H9 (cell line): Measurements from ENCODE around the gene RAB5IF. TPM values are rescaled to one million over a fixed set of nuclear protein-coding genes. Genes with fewer than 3 reads are reported as not detected.

ENCODE experiments used
- DNase-seq: peaks from one replicate; pipeline ENCODE4 v3.0.0-alpha.2; 2017
- H2AFZ ChIP-seq: one replicate; pipeline ENCODE4 v1.6.1; 2013; ENCODE audit warnings: mild to moderate bottlenecking, low read length, control low read depth, moderate library complexity
- H2AK5ac ChIP-seq: 2 replicates; pipeline ENCODE4 v1.6.1; 2013; ENCODE audit warnings: low read length, control low read depth, mixed read lengths; ENCODE audit not compliant: insufficient read length
- H2BK120ac ChIP-seq: one replicate; pipeline ENCODE4 v1.6.1; 2013; ENCODE audit warnings: low read depth, mild to moderate bottlenecking, low read length, control low read depth, inconsistent platforms; ENCODE audit not compliant: poor library complexity, severe bottlenecking
- H2BK12ac ChIP-seq: 2 replicates; pipeline ENCODE4 v1.6.1; 2013; ENCODE audit warnings: low read length, control low read depth, mixed read lengths, low read depth; ENCODE audit not compliant: insufficient read length
- H2BK15ac ChIP-seq: 2 replicates; pipeline ENCODE4 v1.6.1; 2013; ENCODE audit warnings: low read depth, low read length, control low read depth
- H2BK20ac ChIP-seq: one replicate; pipeline ENCODE4 v1.6.1; 2013; ENCODE audit warnings: low read depth, mild to moderate bottlenecking, low read length, control low read depth, inconsistent platforms; ENCODE audit not compliant: poor library complexity, severe bottlenecking
- H2BK5ac ChIP-seq: 2 replicates; pipeline ENCODE4 v1.6.1; 2013; ENCODE audit warnings: low read length, control low read depth, mixed read lengths; ENCODE audit not compliant: insufficient read length
- H3K14ac ChIP-seq: 2 replicates; pipeline ENCODE4 v1.6.1; 2013; ENCODE audit warnings: low read length, control low read depth; ENCODE audit not compliant: insufficient read depth
- H3K18ac ChIP-seq: 2 replicates; pipeline ENCODE4 v1.6.1; 2013; ENCODE audit warnings: low read depth, mild to moderate bottlenecking, mixed read lengths, low read length, control low read depth; ENCODE audit not compliant: insufficient read length
- H3K23ac ChIP-seq: 2 replicates; pipeline ENCODE4 v1.6.1; 2013; ENCODE audit warnings: low read length, control low read depth, mixed read lengths, low read depth; ENCODE audit not compliant: insufficient read length
- H3K23me2 ChIP-seq: 2 replicates; pipeline ENCODE4 v1.6.1; 2013; ENCODE audit warnings: low read depth, mild to moderate bottlenecking, mixed read lengths, low read length, control low read depth; ENCODE audit not compliant: insufficient read length, poor library complexity, severe bottlenecking
- H3K27ac ChIP-seq: 2 replicates; pipeline ENCODE4 v1.5.1; 2013; ENCODE audit warnings: low read length, control low read depth, mixed read lengths, low read depth; ENCODE audit not compliant: insufficient read length
- H3K27me3 ChIP-seq: 2 replicates; pipeline ENCODE4 v1.6.1; 2013; ENCODE audit warnings: low read length, control low read depth, inconsistent platforms; ENCODE audit not compliant: insufficient read depth
- H3K4ac ChIP-seq: 2 replicates; pipeline ENCODE4 v1.6.1; 2013; ENCODE audit warnings: low read depth, mild to moderate bottlenecking, control low read depth, inconsistent platforms, low read length, moderate library complexity
- H3K4me1 ChIP-seq: 2 replicates; pipeline ENCODE4 v1.6.1; 2013; ENCODE audit warnings: low read length, control low read depth, inconsistent platforms; ENCODE audit not compliant: insufficient read depth
- H3K4me2 ChIP-seq: 2 replicates; pipeline ENCODE4 v1.6.1; 2013; ENCODE audit warnings: low read length, control low read depth, mixed read lengths; ENCODE audit not compliant: insufficient read length, insufficient read depth
- H3K56ac ChIP-seq: 2 replicates; pipeline ENCODE4 v1.6.1; 2013; ENCODE audit warnings: low read depth, mild to moderate bottlenecking, mixed read lengths, low read length, control low read depth; ENCODE audit not compliant: insufficient read length
- H3K79me1 ChIP-seq: 2 replicates; pipeline ENCODE4 v1.6.1; 2013; ENCODE audit warnings: low read depth, mild to moderate bottlenecking, moderate library complexity, low read length, control low read depth, inconsistent platforms; ENCODE audit not compliant: insufficient read depth, poor library complexity, severe bottlenecking
- H3K79me2 ChIP-seq: 2 replicates; pipeline ENCODE4 v1.6.1; 2013; ENCODE audit warnings: low read length, control low read depth, inconsistent platforms; ENCODE audit not compliant: insufficient read depth
- H3K9ac ChIP-seq: 2 replicates; pipeline ENCODE4 v1.6.1; 2013; ENCODE audit warnings: low read length, control low read depth, mixed read lengths; ENCODE audit not compliant: insufficient read length; ENCODE audit errors: extremely low read depth
- H3K9me3 ChIP-seq: one replicate; pipeline ENCODE4 v1.6.1; 2013; ENCODE audit warnings: low read depth, low read length, inconsistent platforms; ENCODE audit not compliant: control insufficient read depth
- H3T11ph ChIP-seq: one replicate; pipeline ENCODE4 v1.6.1; 2013; ENCODE audit warnings: mild to moderate bottlenecking, low read length, control low read depth, inconsistent platforms
- H4K20me1 ChIP-seq: one replicate; pipeline ENCODE4 v1.6.1; 2013; ENCODE audit not compliant: control insufficient read depth, insufficient read length, insufficient read depth
- H4K5ac ChIP-seq: 2 replicates; pipeline ENCODE4 v1.6.1; 2013; ENCODE audit warnings: low read depth, mild to moderate bottlenecking, mixed read lengths, low read length, control low read depth; ENCODE audit not compliant: insufficient read length
- H4K8ac ChIP-seq: replicated peaks from 2 replicates; pipeline ENCODE4 v1.6.1; 2013; ENCODE audit warnings: low read length, control low read depth, mixed read lengths, low read depth; ENCODE audit not compliant: insufficient read length
- H4K91ac ChIP-seq: 2 replicates; pipeline ENCODE4 v1.6.1; 2013; ENCODE audit warnings: low read depth, mild to moderate bottlenecking, moderate library complexity, mixed read lengths, low read length, control low read depth; ENCODE audit not compliant: insufficient read length
- H3K27ac Mint-ChIP-seq, 3 experiments: 2 replicates in 2 of 3; 3 replicates in 1 of 3; pipeline ENCODE4 v1.8.0; 2020 to 2021; ENCODE audit warnings: mixed read lengths in 3 of 3, mild to moderate bottlenecking in 1 of 3, moderate library complexity in 1 of 3
- H3K27me3 Mint-ChIP-seq: 2 replicates; pipeline ENCODE4 v1.8.0; 2021; ENCODE audit warnings: low read depth, mild to moderate bottlenecking, moderate library complexity, mixed read lengths
- H3K36me3 Mint-ChIP-seq, 3 experiments: 2 replicates in 2 of 3; 3 replicates in 1 of 3; pipeline ENCODE4 v1.8.0; 2020 to 2021; ENCODE audit warnings: low read depth in 3 of 3, mixed read lengths in 3 of 3; ENCODE audit not compliant: insufficient read depth in 1 of 3
- H3K4me1 Mint-ChIP-seq, 2 experiments: 2 replicates each; pipeline ENCODE4 v1.8.0; 2020; ENCODE audit warnings: mixed read lengths in 2 of 2
- H3K4me3 Mint-ChIP-seq, 2 experiments: 2 replicates in 1 of 2; 3 replicates in 1 of 2; pipeline ENCODE4 v1.8.0; 2020 to 2021; ENCODE audit warnings: mild to moderate bottlenecking in 2 of 2, mixed read lengths in 2 of 2, moderate library complexity in 1 of 2
- H3K9me3 Mint-ChIP-seq, 2 experiments: 2 replicates in 1 of 2; 3 replicates in 1 of 2; pipeline ENCODE4 v1.8.0; 2020; ENCODE audit warnings: mild to moderate bottlenecking in 2 of 2, mixed read lengths in 2 of 2, moderate library complexity in 1 of 2
- WGBS: extraction: QIAGEN DNeasy Blood & Tissue Kit; methylation state at CpG from one replicate; pipeline ENCODE4 v1.1.7; 2013; ENCODE audit warnings: missing lambda C conversion rate, low lambda C conversion rate, mixed read lengths; ENCODE audit not compliant: insufficient read length; ENCODE audit errors: extremely low coverage; 5-methylcytosine and 5-hydroxymethylcytosine counted together
- total RNA-seq: library from RNA; stranded (reverse); gene quantifications from 2 replicates; pipeline ENCODE4 v1.2.1, GENCODE V29; 2021
- TF ChIP-seq, protein P1 (sequence below): fragments of 200-600 bp; sonication (generic); conservative IDR thresholded peaks from 3 replicates; pipeline ENCODE4 v1.8.0; 2021; ENCODE audit warnings: antibody characterized with exemption, mild to moderate bottlenecking

The RAB5IF gene
- total RNA-seq, 1 experiment from 2014 or later: 96.5 TPM

DNA sequence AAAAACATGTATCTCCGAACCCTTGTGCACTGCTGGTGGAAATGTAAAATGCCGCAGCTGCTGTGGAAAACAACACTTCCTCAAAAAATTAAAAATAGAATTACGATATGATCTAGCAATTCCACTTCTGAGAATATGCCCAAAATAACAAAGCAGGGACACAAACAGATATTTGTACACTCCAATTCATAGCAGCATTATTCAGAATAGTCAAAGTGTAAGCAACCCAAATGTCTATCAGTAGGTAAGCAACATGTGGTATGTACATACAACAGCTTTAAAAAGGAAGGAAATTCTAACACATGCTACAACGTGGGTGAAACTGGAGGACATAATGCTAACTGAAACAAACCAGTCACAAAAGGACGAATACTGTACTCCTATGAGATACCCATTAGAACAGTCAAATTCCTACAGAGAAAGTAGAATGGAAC, 5.7 kb upstream of the RAB5IF start:
- H3T11ph ChIP-seq: no peak overlapping the region
- H3K4me1 ChIP-seq: peaks cover 3% of the 10 kb centered on the region; the same call in 1 of the 2 replicates
- TF ChIP-seq, protein P1, sequence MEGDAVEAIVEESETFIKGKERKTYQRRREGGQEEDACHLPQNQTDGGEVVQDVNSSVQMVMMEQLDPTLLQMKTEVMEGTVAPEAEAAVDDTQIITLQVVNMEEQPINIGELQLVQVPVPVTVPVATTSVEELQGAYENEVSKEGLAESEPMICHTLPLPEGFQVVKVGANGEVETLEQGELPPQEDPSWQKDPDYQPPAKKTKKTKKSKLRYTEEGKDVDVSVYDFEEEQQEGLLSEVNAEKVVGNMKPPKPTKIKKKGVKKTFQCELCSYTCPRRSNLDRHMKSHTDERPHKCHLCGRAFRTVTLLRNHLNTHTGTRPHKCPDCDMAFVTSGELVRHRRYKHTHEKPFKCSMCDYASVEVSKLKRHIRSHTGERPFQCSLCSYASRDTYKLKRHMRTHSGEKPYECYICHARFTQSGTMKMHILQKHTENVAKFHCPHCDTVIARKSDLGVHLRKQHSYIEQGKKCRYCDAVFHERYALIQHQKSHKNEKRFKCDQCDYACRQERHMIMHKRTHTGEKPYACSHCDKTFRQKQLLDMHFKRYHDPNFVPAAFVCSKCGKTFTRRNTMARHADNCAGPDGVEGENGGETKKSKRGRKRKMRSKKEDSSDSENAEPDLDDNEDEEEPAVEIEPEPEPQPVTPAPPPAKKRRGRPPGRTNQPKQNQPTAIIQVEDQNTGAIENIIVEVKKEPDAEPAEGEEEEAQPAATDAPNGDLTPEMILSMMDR: no peak
- H3K79me1 ChIP-seq: no peaks in the 10 kb centered on the region
- H2AK5ac ChIP-seq: no peak overlapping the region
- no peak overlapping the region for H3K9ac ChIP-seq
- DNase-seq: no peak
- no peak overlapping the region for H3K4ac ChIP-seq
- Mint-ChIP-seq H3K36me3 (peaks cover 0 to 4% (median 0%) of the 10 kb centered on the region in 3 experiments; a peak in 2 of 7 replicates), H3K4me3 (no peak overlapping the region), H3K27ac (no peak overlapping the region), H3K9me3 (no peaks in the 10 kb centered on the region), H3K4me1 (peaks cover 21 to 25% of the 10 kb centered on the region in 2 experiments), H3K27me3 (peaks cover 4% of the 10 kb centered on the region)
- H3K23ac ChIP-seq: no peak overlapping the region
- no peaks in the 10 kb centered on the region for H3K23me2 ChIP-seq
- no peak overlapping the region for H3K56ac ChIP-seq
- no peak overlapping the region for H2BK15ac ChIP-seq
- H3K27me3 ChIP-seq: no peaks in the 10 kb centered on the region
- WGBS: no CpG with 5 or more reads among the region's 5 CpGs
- H3K79me2 ChIP-seq: no peaks in the 10 kb centered on the region
- no peaks in the 10 kb centered on the region for H3K9me3 ChIP-seq
- H2BK12ac ChIP-seq: no peak overlapping the region
- no peak overlapping the region for H4K5ac ChIP-seq
- no peak overlapping the region for H4K8ac ChIP-seq
- H2BK20ac ChIP-seq: no peak overlapping the region
- no peak overlapping the region for H2AFZ ChIP-seq
- H3K18ac ChIP-seq: no peak overlapping the region
- H2BK120ac ChIP-seq: no peak overlapping the region
- H2BK5ac ChIP-seq: no peak overlapping the region
- H4K20me1 ChIP-seq: no peaks in the 10 kb centered on the region
- H4K91ac ChIP-seq: no peak overlapping the region
- no peak overlapping the region for H3K27ac ChIP-seq
- H3K14ac ChIP-seq: no peak overlapping the region
- no peak overlapping the region for H3K4me2 ChIP-seq
